GM19452 (cell line): ENCODE results near the gene LAD1.

ENCODE experiments used
- ATAC-seq: cut with Tn5 transposase; IDR thresholded peaks from one replicate; pipeline ENCODE4 v1.9.1; 2021; ENCODE audit not compliant: unreplicated experiment

Gene LAD1

GRCh38 chr1:201351617-201352016 is 47.5 kb downstream of the LAD1 start:
- ATAC-seq: no peak

GRCh38 chr1:201350884-201351283 is 48.2 kb downstream of the LAD1 start:
- no peak for ATAC-seq

GRCh38 chr1:201350361-201350725 is 48.8 kb downstream of the LAD1 start:
- ATAC-seq: no peak

GRCh38 chr1:201349092-201349491 is 50.0 kb downstream of the LAD1 start:
- no peak for ATAC-seq

GRCh38 chr1:201348211-201348566 is 50.9 kb downstream of the LAD1 start:
- no peak for ATAC-seq

GRCh38 chr1:201347498-201348210 is 51.5 kb downstream of the LAD1 start:
- ATAC-seq: no peak

- no peak for ATAC-seq
Measured at GRCh38 chr1:201346987-201347386, 52.1 kb downstream of the LAD1 start.

- no peak for ATAC-seq
Measured at GRCh38 chr1:201346337-201346939, 52.7 kb downstream of the LAD1 start.

GRCh38 chr1:201345081-201345355 is 54.1 kb downstream of the LAD1 start:
- no peak for ATAC-seq

- no peak for ATAC-seq
Measured at GRCh38 chr1:201344206-201345080, 54.7 kb downstream of the LAD1 start.

- ATAC-seq: no peak
Measured at GRCh38 chr1:201341377-201341776, 57.7 kb downstream of the LAD1 start.

GRCh38 chr1:201336711-201337450 is 62.2 kb downstream of the LAD1 start:
- no peak for ATAC-seq

GRCh38 chr1:201335901-201336300 is 63.2 kb downstream of the LAD1 start:
- no peak for ATAC-seq

GRCh38 chr1:201335174-201335870 is 63.8 kb downstream of the LAD1 start:
- no peak for ATAC-seq

- no peak for ATAC-seq
Measured at GRCh38 chr1:201334325-201335173, 64.6 kb downstream of the LAD1 start.

- ATAC-seq: no peak
Measured at GRCh38 chr1:201332616-201333335, 66.3 kb downstream of the LAD1 start.

- ATAC-seq: no peak
Measured at GRCh38 chr1:201332021-201332420, 67.1 kb downstream of the LAD1 start.

- no peak for ATAC-seq
Measured at GRCh38 chr1:201331166-201331565, 68.0 kb downstream of the LAD1 start.
